ENCODE data around the gene FALEC.

The FALEC gene

GRCh38 chr1:150545486-150546032, 30.0 kb downstream of the FALEC start:
- no peak for DNase-seq (ENCODE audit: low read depth)

GRCh38 chr1:150546294-150546937, 30.9 kb downstream of the FALEC start:
- no peak for DNase-seq (ENCODE audit: low read depth)

GRCh38 chr1:150548324-150548631, 32.7 kb downstream of the FALEC start:
- no peak for DNase-seq (ENCODE audit: low read depth)

- no peak for DNase-seq (ENCODE audit: low read depth)
These were observed 33.3 kb downstream of the FALEC start, which contains the start of gene ADAMTSL4 for GRCh38 chr1:150548632-150549495. Gene ADAMTSL4 (plus strand): TSS chr1:150549408. CDS start chr1:150552289, 2,881 bp downstream.

GRCh38 chr1:150549496-150550221, 34.1 kb downstream of the FALEC start:
- no peak for DNase-seq (ENCODE audit: low read depth)

GRCh38 chr1:150550222-150551050, 34.9 kb downstream of the FALEC start:
- DNase-seq (ENCODE audit: low read depth): no peak

GRCh38 chr1:150551051-150551783, 35.7 kb downstream of the FALEC start:
- no peak for DNase-seq (ENCODE audit: low read depth)

- DNase-seq (ENCODE audit: low read depth): no peak
These were observed 36.2 kb downstream of the FALEC start for GRCh38 chr1:150551784-150552127.

- no peak for DNase-seq (ENCODE audit: low read depth)
These were observed 36.8 kb downstream of the FALEC start for GRCh38 chr1:150552128-150552910.

GRCh38 chr1:150552911-150553289, 37.3 kb downstream of the FALEC start:
- DNase-seq (ENCODE audit: low read depth): no peak

- DNase-seq (ENCODE audit: low read depth): no peak
These were observed 38.0 kb downstream of the FALEC start for GRCh38 chr1:150553392-150554085.

GRCh38 chr1:150554086-150554452, 38.5 kb downstream of the FALEC start:
- no peak for DNase-seq (ENCODE audit: low read depth)

GRCh38 chr1:150555198-150555970, 39.8 kb downstream of the FALEC start:
- DNase-seq (ENCODE audit: low read depth): no peak

- DNase-seq (ENCODE audit: low read depth): no peak
These were observed 40.7 kb downstream of the FALEC start for GRCh38 chr1:150555971-150556865.

GRCh38 chr1:150557065-150557600, 41.6 kb downstream of the FALEC start:
- no peak for DNase-seq (ENCODE audit: low read depth)

GRCh38 chr1:150557813-150558212, 42.3 kb downstream of the FALEC start:
- no peak for DNase-seq (ENCODE audit: low read depth)

- DNase-seq (ENCODE audit: low read depth): no peak
These were observed 42.8 kb downstream of the FALEC start for GRCh38 chr1:150558303-150558704.

Measured in T-helper 22 cell (primary cell).